HG02852 (cell line): ENCODE data around the gene PTPRT.

ENCODE experiments used
- ATAC-seq: cut with Tn5 transposase; IDR thresholded peaks from one replicate; pipeline ENCODE4 v1.9.1; 2021; ENCODE audit warnings: mild to moderate bottlenecking, moderate library complexity; ENCODE audit not compliant: unreplicated experiment

The PTPRT gene

GRCh38 chr20:42097741-42098140 is 1092.0 kb downstream of the PTPRT start:
- ATAC-seq = no peak

GRCh38 chr20:42095221-42095620 is 1094.5 kb downstream of the PTPRT start:
- no peak for ATAC-seq

- ATAC-seq = no peak
These were observed 1095.9 kb downstream of the PTPRT start for GRCh38 chr20:42093542-42094440.

GRCh38 chr20:42093041-42093440 is 1096.7 kb downstream of the PTPRT start:
- no peak for ATAC-seq

- no peak for ATAC-seq
These were observed 1104.3 kb downstream of the PTPRT start for GRCh38 chr20:42085366-42085765.

GRCh38 chr20:42083280-42083679 is 1106.4 kb downstream of the PTPRT start:
- no peak for ATAC-seq

- ATAC-seq = no peak
These were observed 1107.1 kb downstream of the PTPRT start for GRCh38 chr20:42082611-42083010.

GRCh38 chr20:42080956-42081355 is 1108.8 kb downstream of the PTPRT start:
- no peak for ATAC-seq

- no peak for ATAC-seq
These were observed 1114.8 kb downstream of the PTPRT start for GRCh38 chr20:42074944-42075343.

GRCh38 chr20:42067596-42067995 is 1122.1 kb downstream of the PTPRT start:
- no peak for ATAC-seq

- ATAC-seq = no peak
These were observed 1122.5 kb downstream of the PTPRT start for GRCh38 chr20:42067174-42067573.

- ATAC-seq = no peak
These were observed 1126.6 kb downstream of the PTPRT start for GRCh38 chr20:42063141-42063540.

- ATAC-seq = no peak
These were observed 1136.4 kb downstream of the PTPRT start for GRCh38 chr20:42053350-42053749.

GRCh38 chr20:42051921-42052320 is 1137.8 kb downstream of the PTPRT start:
- ATAC-seq = no peak

- no peak for ATAC-seq
These were observed 1143.2 kb downstream of the PTPRT start for GRCh38 chr20:42046371-42047085.

GRCh38 chr20:42043921-42044320 is 1145.8 kb downstream of the PTPRT start:
- ATAC-seq = no peak

- no peak for ATAC-seq
These were observed 1148.6 kb downstream of the PTPRT start for GRCh38 chr20:42041000-42041565.

- no peak for ATAC-seq
These were observed 1161.9 kb downstream of the PTPRT start for GRCh38 chr20:42027746-42028268.

- ATAC-seq = no peak
These were observed 1163.1 kb downstream of the PTPRT start for GRCh38 chr20:42026599-42026998.

GRCh38 chr20:42024653-42025052 is 1165.1 kb downstream of the PTPRT start:
- no peak for ATAC-seq
